Tibial artery (tissue), 4 donors: Measurements from ENCODE around the gene B3GAT2.

Experiments used
- DNase-seq, 2 donors: peaks; one replicate each; pipeline ENCODE4 v3.0.0-alpha.2; 2019
- H3K27ac ChIP-seq, 2 donors: fragments of 200-600 bp; sonication (generic) in 1 of 2; 1 replicate in 1 of 2; 2 replicates in 1 of 2; pipeline ENCODE4 v1.5.1; 2018 to 2019; ENCODE audit warnings: mild to moderate bottlenecking in 1 of 2
- H3K27me3 ChIP-seq, 2 donors: fragments of 200-600 bp; sonication (generic) in 1 of 2; one replicate each; pipeline versions ENCODE4 v1.5.1 to v1.6.0; 2016 to 2019
- H3K36me3 ChIP-seq, 3 donors: fragments of 200-600 bp; sonication (generic) in 2 of 3; one replicate each; pipeline ENCODE4 v1.5.1; 2016 to 2019; ENCODE audit warnings: mild to moderate bottlenecking in 2 of 3
- H3K4me1 ChIP-seq, 4 donors: fragments of 200-600 bp; sonication (generic) in 2 of 4; 1 replicate in 3 of 4; 2 replicates in 1 of 4; pipeline ENCODE4 v1.5.1; 2016 to 2019
- H3K4me3 ChIP-seq, 2 donors: fragments of 200-600 bp; sonication (generic) in 1 of 2; 1 replicate in 1 of 2; 2 replicates in 1 of 2; pipeline ENCODE4 v1.5.1; 2018 to 2019; ENCODE audit warnings: mild to moderate bottlenecking in 2 of 2
- H3K9me3 ChIP-seq, 3 donors: fragments of 200-600 bp; sonication (generic) in 1 of 3; one replicate each; pipeline ENCODE4 v1.5.1; 2016 to 2019
- CTCF ChIP-seq, 2 experiments: fragments of 200-600 bp in 1 of 2; fragments of 450-650 bp in 1 of 2; IDR thresholded peaks; one replicate each; pipeline ENCODE4 v1.5.1; 2017 to 2019; ENCODE audit warnings: antibody characterized with exemption in 2 of 2, mild to moderate bottlenecking in 1 of 2, moderate library complexity in 1 of 2
- intact Hi-C: fragments of 100-400 bp; cut with DNase I; formaldehyde crosslinking; loops from one replicate; pipeline ENCODE4 v1.15.0; 2023; ENCODE audit warnings: low total_unique reads

Gene B3GAT2

GRCh38 chr6:70842541-70842940, 114.3 kb downstream of the B3GAT2 start:
- intact Hi-C loops, result no loop called here
- no peak for DNase-seq
- Histone ChIP-seq H3K27me3 (no peaks in the 10 kb centered on the region), H3K4me1 (no peaks in the 10 kb centered on the region), H3K9me3 (no peaks in the 10 kb centered on the region), H3K36me3 (no peaks in the 10 kb centered on the region), H3K4me3 (no peak overlapping the region), H3K27ac (no peak overlapping the region)
- no peak for TF ChIP-seq CTCF (IDR thresholded peaks at IDR 0.05)

GRCh38 chr6:70841112-70841511, 115.7 kb downstream of the B3GAT2 start:
- Histone ChIP-seq H3K36me3 (no peaks in the 10 kb centered on the region), H3K27me3 (no peaks in the 10 kb centered on the region), H3K4me1 (no peaks in the 10 kb centered on the region), H3K27ac (no peak overlapping the region), H3K9me3 (no peaks in the 10 kb centered on the region), H3K4me3 (no peak overlapping the region)
- intact Hi-C loops, result no loop called here
- no peak for TF ChIP-seq CTCF (IDR thresholded peaks at IDR 0.05)
- no peak for DNase-seq

GRCh38 chr6:70839286-70840266, 117.3 kb downstream of the B3GAT2 start:
- intact Hi-C loops, result no loop called here
- no peak for DNase-seq
- no peak for TF ChIP-seq CTCF (IDR thresholded peaks at IDR 0.05)
- H3K4me3 ChIP-seq, result no peak overlapping the region
- H3K27ac ChIP-seq, result no peak overlapping the region
- no peaks in the 10 kb centered on the region for H3K27me3 ChIP-seq
- peaks cover 0 to 4% (median under 1%) of the 10 kb centered on the region in 4 donors for H3K4me1 ChIP-seq
- H3K36me3 ChIP-seq, result no peaks in the 10 kb centered on the region
- no peaks in the 10 kb centered on the region for H3K9me3 ChIP-seq

- Histone ChIP-seq H3K9me3 (no peaks in the 10 kb centered on the region), H3K27ac (no peak overlapping the region), H3K4me1 (peaks cover 0 to 11% (median 2%) of the 10 kb centered on the region in 4 donors), H3K36me3 (no peaks in the 10 kb centered on the region), H3K4me3 (no peak overlapping the region), H3K27me3 (no peaks in the 10 kb centered on the region)
- intact Hi-C loops, result no loop called here
- no peak for TF ChIP-seq CTCF (IDR thresholded peaks at IDR 0.05)
- no peak for DNase-seq
Measured at GRCh38 chr6:70838907-70839285, 118.0 kb downstream of the B3GAT2 start.

- Histone ChIP-seq H3K27ac (no peak overlapping the region), H3K9me3 (no peaks in the 10 kb centered on the region), H3K4me3 (no peak overlapping the region), H3K36me3 (no peaks in the 10 kb centered on the region), H3K27me3 (no peaks in the 10 kb centered on the region), H3K4me1 (peaks cover 0 to 16% (median 2%) of the 10 kb centered on the region in 4 donors)
- no peak for TF ChIP-seq CTCF (IDR thresholded peaks at IDR 0.05)
- DNase-seq, result no peak
- intact Hi-C loops, result no loop called here
Measured at GRCh38 chr6:70834520-70834919, 122.3 kb downstream of the B3GAT2 start.
